ENCODE results near the gene POU2F1.

The POU2F1 gene

GRCh38 chr1:167268347-167268787 is 47.7 kb downstream of the POU2F1 start:
- DNase-seq (ENCODE audit: low spot score in 2 of 2) (no peak), ATAC-seq (no peak)
- H3K36me3 Mint-ChIP-seq, result no peaks in the 10 kb centered on the region
- peaks cover 23% of the 10 kb centered on the region for H3K4me1 Mint-ChIP-seq
- no peak overlapping the region for H3K27ac Mint-ChIP-seq
- H3K4me3 Mint-ChIP-seq, result no peak overlapping the region
- H3K9me3 Mint-ChIP-seq, result no peaks in the 10 kb centered on the region

- Mint-ChIP-seq H3K9me3 (no peaks in the 10 kb centered on the region), H3K4me3 (no peak overlapping the region), H3K4me1 (peaks cover 23% of the 10 kb centered on the region), H3K36me3 (no peaks in the 10 kb centered on the region), H3K27ac (no peak overlapping the region)
- no peak for DNase-seq (ENCODE audit: low spot score in 2 of 2)
- ATAC-seq, result no peak
These were observed 49.8 kb downstream of the POU2F1 start for GRCh38 chr1:167270349-167271092.

- DNase-seq (ENCODE audit: low spot score in 2 of 2) (no peak), ATAC-seq (no peak)
- Mint-ChIP-seq H3K36me3 (no peaks in the 10 kb centered on the region), H3K4me1 (peaks cover 35% of the 10 kb centered on the region), H3K4me3 (no peak overlapping the region), H3K27ac (no peak overlapping the region), H3K9me3 (no peaks in the 10 kb centered on the region)
These were observed 51.8 kb downstream of the POU2F1 start for GRCh38 chr1:167272369-167272957.

- H3K27ac Mint-ChIP-seq, result no peak overlapping the region
- H3K9me3 Mint-ChIP-seq, result no peaks in the 10 kb centered on the region
These were observed 52.5 kb downstream of the POU2F1 start for GRCh38 chr1:167273027-167273800.

GRCh38 chr1:167274061-167274460 is 53.4 kb downstream of the POU2F1 start:
- Mint-ChIP-seq H3K4me1 (peaks cover 44% of the 10 kb centered on the region), H3K27ac (no peak overlapping the region)
- ATAC-seq, result no peak

More at GRCh38 chr1:167273027-167273800, 52.5 kb downstream of the POU2F1 start:
- Mint-ChIP-seq H3K4me1 (peaks cover 42% of the 10 kb centered on the region), H3K4me3 (no peak overlapping the region), H3K36me3 (no peaks in the 10 kb centered on the region)
- no peak for DNase-seq (ENCODE audit: low spot score in 2 of 2)
- no peak for ATAC-seq

GRCh38 chr1:167276969-167277368 is 56.3 kb downstream of the POU2F1 start:
- Mint-ChIP-seq H3K9me3 (no peaks in the 10 kb centered on the region), H3K4me3 (peak overlapping the region; percentile 32), H3K27ac (peak overlapping the region; percentile 68), H3K4me1 (peaks cover 30% of the 10 kb centered on the region), H3K36me3 (no peaks in the 10 kb centered on the region)
- ATAC-seq (peak; percentile 74), DNase-seq (ENCODE audit: low spot score in 2 of 2) (no peak)

More at GRCh38 chr1:167274061-167274460, 53.4 kb downstream of the POU2F1 start:
- Mint-ChIP-seq H3K9me3 (no peaks in the 10 kb centered on the region), H3K4me3 (no peak overlapping the region), H3K36me3 (no peaks in the 10 kb centered on the region)
- DNase-seq (ENCODE audit: low spot score in 2 of 2), result no peak

GRCh38 chr1:167278497-167278896 is 57.8 kb downstream of the POU2F1 start:
- Mint-ChIP-seq H3K4me3 (no peak overlapping the region), H3K36me3 (no peaks in the 10 kb centered on the region), H3K27ac (no peak overlapping the region), H3K9me3 (no peaks in the 10 kb centered on the region), H3K4me1 (peaks cover 27% of the 10 kb centered on the region)
- DNase-seq (ENCODE audit: low spot score in 2 of 2) (no peak), ATAC-seq (no peak)

- peaks cover 32% of the 10 kb centered on the region for H3K4me1 Mint-ChIP-seq
- H3K36me3 Mint-ChIP-seq, result no peaks in the 10 kb centered on the region
- H3K4me3 Mint-ChIP-seq, result no peak overlapping the region
- DNase-seq (ENCODE audit: low spot score in 2 of 2), result no peak
- ATAC-seq, result no peak
- no peak overlapping the region for H3K27ac Mint-ChIP-seq
- H3K9me3 Mint-ChIP-seq, result no peaks in the 10 kb centered on the region
These were observed 60.2 kb downstream of the POU2F1 start for GRCh38 chr1:167280912-167281311.

GRCh38 chr1:167288390-167289074 is 67.8 kb downstream of the POU2F1 start:
- Mint-ChIP-seq H3K9me3 (no peaks in the 10 kb centered on the region), H3K36me3 (no peaks in the 10 kb centered on the region), H3K4me1 (peaks cover 23% of the 10 kb centered on the region), H3K4me3 (no peak overlapping the region), H3K27ac (no peak overlapping the region)
- DNase-seq (ENCODE audit: low spot score in 2 of 2), result no peak
- no peak for ATAC-seq

GRCh38 chr1:167289075-167289442 is 68.4 kb downstream of the POU2F1 start:
- ATAC-seq (no peak), DNase-seq (ENCODE audit: low spot score in 2 of 2) (no peak)
- Mint-ChIP-seq H3K4me1 (peaks cover 23% of the 10 kb centered on the region), H3K9me3 (no peaks in the 10 kb centered on the region), H3K36me3 (no peaks in the 10 kb centered on the region), H3K4me3 (no peak overlapping the region), H3K27ac (no peak overlapping the region)

GRCh38 chr1:167289966-167290365 is 69.3 kb downstream of the POU2F1 start:
- Mint-ChIP-seq H3K27ac (no peak overlapping the region), H3K9me3 (no peaks in the 10 kb centered on the region), H3K4me3 (no peak overlapping the region), H3K36me3 (no peaks in the 10 kb centered on the region), H3K4me1 (peaks cover 30% of the 10 kb centered on the region)
- DNase-seq (ENCODE audit: low spot score in 2 of 2), result no peak
- ATAC-seq, result no peak

GRCh38 chr1:167291539-167292185 is 71.0 kb downstream of the POU2F1 start:
- DNase-seq (ENCODE audit: low spot score in 2 of 2) (no peak), ATAC-seq (no peak)
- Mint-ChIP-seq H3K4me1 (peaks cover 22% of the 10 kb centered on the region), H3K36me3 (no peaks in the 10 kb centered on the region), H3K27ac (no peak overlapping the region), H3K4me3 (no peak overlapping the region), H3K9me3 (no peaks in the 10 kb centered on the region)

- Mint-ChIP-seq H3K27ac (no peak overlapping the region), H3K36me3 (no peaks in the 10 kb centered on the region), H3K4me3 (no peak overlapping the region), H3K4me1 (peaks cover 17% of the 10 kb centered on the region), H3K9me3 (no peaks in the 10 kb centered on the region)
- DNase-seq (ENCODE audit: low spot score in 2 of 2), result no peak
- no peak for ATAC-seq
These were observed 71.5 kb downstream of the POU2F1 start for GRCh38 chr1:167292216-167292615.

GRCh38 chr1:167293057-167293456 is 72.4 kb downstream of the POU2F1 start:
- Mint-ChIP-seq H3K4me1 (peaks cover 17% of the 10 kb centered on the region), H3K36me3 (no peaks in the 10 kb centered on the region), H3K9me3 (no peaks in the 10 kb centered on the region), H3K27ac (no peak overlapping the region), H3K4me3 (no peak overlapping the region)
- DNase-seq (ENCODE audit: low spot score in 2 of 2), result no peak
- ATAC-seq, result no peak

GRCh38 chr1:167294528-167294927 is 73.8 kb downstream of the POU2F1 start:
- Mint-ChIP-seq H3K27ac (no peak overlapping the region), H3K4me3 (no peak overlapping the region), H3K36me3 (no peaks in the 10 kb centered on the region), H3K4me1 (peaks cover 17% of the 10 kb centered on the region), H3K9me3 (no peaks in the 10 kb centered on the region)
- no peak for DNase-seq (ENCODE audit: low spot score in 2 of 2)
- peak; percentile 53 for ATAC-seq
